Measurements from ENCODE around the gene IRS2.

Gene IRS2

GRCh38 chr13:109728791-109729731 lies 57.3 kb downstream of the IRS2 start:
- DNase-seq: no peak

DNA sequence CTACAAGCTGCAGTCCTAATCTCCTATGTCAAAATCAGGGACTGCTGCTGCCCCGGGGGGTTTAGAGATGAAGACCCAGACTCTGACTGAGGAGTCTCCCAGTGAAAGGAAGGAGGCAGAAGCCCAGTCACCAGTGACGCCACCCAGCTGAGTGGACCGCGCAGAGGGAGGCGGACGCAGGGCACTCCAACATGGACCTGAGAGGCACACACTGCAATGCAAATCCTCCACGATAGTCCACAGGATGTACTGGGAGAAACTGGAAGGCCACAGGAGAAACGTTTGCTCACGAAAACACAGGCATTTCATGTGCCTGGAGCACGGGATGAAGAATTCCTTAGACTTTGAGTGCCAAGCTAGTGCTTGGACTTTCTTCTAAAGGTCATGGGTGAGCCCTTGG lies 58.3 kb downstream of the IRS2 start:
- no peak for DNase-seq

DNA sequence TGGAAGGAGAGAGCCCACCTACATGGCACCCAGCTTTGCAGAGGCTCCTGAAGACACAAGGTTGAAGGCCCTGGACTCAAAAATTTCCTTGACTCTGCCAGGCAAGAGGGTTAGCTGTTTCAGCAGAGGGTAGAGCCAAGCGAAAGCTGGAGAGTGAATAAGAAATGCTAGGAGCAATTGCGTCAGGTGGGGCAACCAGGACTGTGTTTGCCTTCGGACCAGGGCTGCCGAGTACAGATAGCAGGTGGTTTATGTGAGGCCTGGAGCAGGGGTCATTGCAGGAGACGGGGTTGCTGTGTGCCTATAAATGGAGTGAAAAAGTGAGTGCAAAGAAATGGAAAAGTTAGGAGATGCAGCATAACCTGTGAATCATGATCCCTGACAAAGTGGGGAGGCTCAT lies 59.1 kb downstream of the IRS2 start:
- DNase-seq: no peak

DNA sequence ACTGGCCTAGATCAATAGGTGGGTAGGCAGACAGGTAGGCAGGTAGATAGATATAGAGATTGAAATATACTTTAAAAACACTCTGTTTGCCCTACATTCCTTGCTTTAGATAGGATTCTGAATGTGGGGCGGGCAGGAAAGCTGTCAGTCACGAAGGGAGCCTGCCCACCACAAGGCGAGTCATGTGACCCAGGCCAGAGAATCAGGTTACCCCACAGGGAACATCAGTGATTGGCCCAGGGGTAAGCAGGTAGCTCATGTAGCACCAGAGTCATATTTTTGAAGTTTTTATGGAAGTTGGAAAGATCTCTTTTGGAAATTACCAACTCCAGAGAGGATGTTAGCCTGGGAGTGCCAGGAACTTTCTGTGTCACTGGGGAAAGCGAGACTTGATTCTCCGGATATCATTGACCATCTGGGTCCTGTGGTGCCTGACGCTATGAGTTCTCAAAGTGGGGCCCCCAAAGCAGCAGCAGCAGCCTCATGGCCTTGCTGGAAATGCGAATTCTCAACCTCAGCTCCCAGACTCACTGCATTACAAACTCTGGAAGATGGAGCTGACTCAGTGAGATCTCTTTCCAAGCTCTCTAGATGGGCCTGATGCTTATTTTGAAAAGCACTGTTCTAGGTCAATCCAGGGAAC lies 60.3 kb downstream of the IRS2 start:
- DNase-seq: no peak

GRCh38 chr13:109725297-109725696 lies 61.1 kb downstream of the IRS2 start:
- DNase-seq: no peak

GRCh38 chr13:109724603-109725002 lies 61.8 kb downstream of the IRS2 start:
- DNase-seq: no peak

DNA sequence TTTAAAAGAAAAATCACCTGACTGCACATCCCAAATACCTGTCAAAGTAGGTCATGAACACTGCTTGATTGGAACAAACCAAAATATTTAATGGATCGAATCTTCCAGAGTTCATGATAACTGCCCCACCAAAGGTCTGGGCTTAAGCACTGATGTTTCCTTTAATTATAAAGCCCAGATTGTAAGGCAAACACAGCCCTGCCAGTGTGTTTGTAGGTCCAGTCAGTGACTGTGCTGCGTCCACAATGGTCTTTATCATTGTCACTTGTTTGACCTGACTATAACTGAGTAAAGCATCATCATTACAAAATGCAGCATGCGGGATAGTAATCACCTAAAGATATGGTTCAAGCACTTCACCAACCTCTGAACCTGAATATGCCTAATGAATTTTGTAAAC lies 63.3 kb downstream of the IRS2 start:
- no peak for DNase-seq

DNA sequence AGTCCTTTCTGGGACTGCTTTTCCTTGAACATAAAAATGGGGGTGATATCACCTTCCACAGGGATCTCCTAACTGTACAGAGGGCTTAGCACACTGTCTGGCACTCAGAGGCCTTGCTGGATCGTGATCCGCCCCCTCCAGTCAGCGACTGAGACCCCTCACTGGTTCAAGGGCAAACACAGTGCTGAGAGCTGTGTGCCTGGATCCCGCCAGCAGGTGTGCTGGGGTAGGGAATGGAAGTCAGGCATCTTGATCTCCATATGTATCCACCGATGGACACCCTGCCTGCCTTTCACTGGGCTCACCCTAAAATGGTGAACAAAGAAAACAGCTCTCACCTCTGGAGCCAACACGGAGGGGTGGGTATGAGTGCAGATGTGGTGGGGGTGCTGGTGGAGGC lies 64.3 kb downstream of the IRS2 start:
- DNase-seq: no peak

- no peak for DNase-seq
These were observed 65.6 kb downstream of the IRS2 start for GRCh38 chr13:109720758-109721184.

DNA sequence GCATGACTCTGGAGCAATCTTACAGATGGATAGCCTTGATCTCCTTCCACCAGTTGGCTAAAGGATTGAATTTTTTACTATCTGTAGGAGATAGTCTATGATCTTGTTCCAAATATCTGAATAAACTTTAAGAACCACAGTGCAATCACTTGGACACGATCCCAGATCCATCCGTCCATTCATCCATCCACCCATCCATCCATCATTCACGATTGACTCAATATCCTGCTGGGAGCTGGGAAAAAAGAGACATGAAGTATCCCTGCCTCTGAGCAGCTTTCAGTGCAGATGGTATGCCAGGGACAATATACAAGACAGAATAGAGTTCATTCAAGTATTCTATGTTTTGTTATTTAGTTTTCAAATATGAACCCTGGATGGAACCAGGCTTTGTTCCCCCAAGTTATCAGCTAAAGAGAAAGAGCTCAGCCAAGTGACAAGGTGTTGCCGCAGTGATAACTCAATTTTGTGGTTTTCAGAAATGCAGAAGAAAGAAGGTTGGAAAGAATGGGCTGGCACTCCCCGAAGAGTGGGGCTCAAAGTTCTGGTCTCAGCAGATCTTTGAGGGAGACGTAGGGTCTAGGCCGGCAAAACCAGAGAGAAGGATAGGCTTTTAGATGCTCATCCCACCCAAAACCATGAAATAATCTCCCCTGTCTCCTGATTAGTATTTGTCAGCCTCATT lies 66.3 kb downstream of the IRS2 start:
- DNase-seq: no peak

DNA sequence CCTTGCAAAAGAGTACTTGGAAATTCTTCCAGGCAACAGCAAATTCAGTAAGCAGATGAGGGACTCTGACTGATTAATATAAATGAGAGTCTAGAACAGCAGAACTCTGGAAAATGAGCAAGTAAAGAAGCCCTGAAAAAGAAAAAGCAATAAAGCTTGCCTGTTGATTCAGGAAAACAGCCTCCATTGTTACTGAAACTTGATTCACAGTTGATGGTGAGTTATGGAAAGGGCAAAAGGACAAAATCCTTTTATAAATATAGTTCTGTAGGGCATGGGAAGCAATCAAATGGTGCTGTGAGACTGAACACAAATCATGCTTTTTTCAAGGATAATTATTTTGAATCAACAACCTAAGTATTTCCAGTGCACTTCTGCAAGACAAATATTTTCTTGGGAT lies 67.7 kb downstream of the IRS2 start:
- DNase-seq: no peak

- DNase-seq: no peak
These were observed 68.7 kb downstream of the IRS2 start for GRCh38 chr13:109717686-109718085.

DNA sequence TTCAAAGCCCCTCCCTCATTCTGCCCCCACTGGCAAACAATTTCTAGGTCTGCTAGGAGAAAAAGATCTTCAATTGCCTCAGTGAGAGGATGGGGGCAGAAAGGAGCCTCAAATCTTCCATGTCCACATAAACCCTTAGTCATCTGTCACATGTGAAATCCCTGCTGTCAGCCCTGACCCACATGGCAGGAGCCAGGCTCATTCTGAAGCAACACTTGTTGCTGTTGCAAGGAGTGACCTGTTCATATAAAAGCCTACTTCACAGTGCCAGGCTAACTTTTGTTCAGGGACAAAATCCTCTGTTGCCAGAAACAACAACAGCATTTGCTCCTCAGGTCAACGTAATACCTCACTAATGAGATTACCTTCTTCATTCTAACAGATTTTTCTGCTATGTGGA lies 70.5 kb downstream of the IRS2 start:
- DNase-seq: no peak

- DNase-seq: no peak
These were observed 72.7 kb downstream of the IRS2 start for GRCh38 chr13:109713681-109714080.

DNA sequence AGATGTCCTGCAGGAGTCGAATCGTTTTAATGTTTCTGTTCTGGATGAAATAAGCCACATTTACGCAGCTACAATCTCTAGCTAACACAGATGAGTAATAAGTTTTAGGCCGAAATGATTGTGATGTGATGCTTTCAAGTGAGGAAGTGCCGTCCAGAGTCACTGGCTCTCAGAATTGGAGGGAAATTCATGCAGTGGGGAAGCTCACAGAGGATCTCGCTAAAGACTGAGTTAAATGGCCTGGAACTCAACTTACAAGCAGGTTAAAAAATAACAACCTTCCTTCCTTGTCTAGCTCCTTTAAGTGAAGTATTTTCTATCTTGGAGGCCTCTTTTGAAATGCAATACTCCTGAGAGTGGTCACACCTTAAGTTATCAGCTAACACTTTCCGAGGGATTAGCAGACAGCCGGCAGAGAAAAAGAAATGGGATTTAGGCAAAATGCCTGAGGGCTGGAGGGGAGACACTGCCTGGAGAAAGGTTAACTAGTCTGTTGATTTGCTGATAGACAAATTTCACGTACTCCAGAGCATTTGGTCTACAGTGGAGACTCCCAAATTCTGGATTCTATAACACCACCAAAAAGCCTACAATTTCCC lies 74.2 kb downstream of the IRS2 start:
- DNase-seq: no peak

- DNase-seq: no peak
These were observed 78.4 kb downstream of the IRS2 start for GRCh38 chr13:109707742-109708617.

DNA sequence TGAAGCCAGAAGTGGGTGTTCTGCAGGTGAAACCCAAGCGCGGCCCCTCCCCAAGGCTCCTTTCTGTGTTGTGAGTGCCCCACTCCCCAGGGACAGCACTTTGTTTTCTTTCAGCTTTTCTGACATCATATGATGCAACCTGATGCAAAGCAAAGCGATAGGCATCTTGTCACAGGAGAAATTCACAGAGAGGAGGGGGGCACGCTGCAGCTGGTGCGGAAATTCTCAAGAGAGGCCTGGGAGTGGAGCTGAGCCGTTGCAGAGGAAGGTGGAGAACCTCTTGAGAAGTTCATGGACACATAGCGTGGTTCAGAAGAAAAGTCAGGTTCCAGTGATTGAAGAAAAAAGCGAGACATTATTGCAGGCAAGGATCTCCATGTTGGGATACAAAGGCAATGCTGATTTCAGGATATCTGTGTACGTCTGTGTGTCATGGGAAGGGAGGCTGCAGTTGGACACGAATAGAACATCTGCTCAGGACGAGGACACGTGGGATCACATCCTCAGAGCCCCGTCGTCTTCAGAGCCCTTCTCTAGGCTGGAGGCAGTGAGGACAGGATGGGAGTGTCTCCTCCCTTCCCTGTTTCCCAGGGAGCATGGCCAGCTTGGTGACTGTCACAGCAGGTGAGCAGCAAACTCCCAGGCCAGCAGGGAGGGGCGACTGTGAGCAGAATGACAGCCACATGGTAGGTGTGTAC lies 79.2 kb downstream of the IRS2 start:
- no peak for DNase-seq

DNA sequence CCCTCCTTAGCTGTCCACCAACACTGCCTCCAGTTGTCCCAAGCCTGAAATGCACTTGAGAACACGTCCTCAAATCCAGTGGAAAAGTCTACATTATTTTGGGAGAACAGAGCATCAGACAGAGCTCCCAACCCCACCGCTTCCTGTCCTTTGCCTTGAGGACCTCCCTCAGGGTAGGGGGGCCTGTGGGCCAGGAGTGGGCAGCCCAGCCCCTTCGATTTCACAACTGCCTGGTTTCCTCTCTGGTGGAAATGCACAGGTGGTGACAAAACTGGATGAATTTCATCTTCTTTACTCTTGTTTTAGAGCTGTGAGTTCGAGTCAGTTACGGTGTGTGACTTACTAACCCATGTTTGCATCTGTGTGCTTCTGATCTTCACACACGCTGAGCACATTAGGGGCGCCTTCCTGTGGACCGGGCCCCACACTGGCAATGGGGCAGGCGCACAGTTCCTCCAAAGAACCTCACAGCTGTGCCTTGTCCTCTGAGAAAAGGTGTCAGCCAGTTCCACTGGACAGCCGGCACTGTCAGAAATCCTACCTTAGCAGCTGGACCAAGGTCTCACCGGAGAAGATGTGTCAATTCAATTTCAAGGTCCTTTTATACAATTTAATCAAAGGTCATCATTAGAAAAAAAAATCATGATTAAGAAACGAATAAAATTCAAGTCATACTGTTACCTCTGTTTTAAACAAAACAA lies 80.2 kb downstream of the IRS2 start:
- no peak for DNase-seq

DNA sequence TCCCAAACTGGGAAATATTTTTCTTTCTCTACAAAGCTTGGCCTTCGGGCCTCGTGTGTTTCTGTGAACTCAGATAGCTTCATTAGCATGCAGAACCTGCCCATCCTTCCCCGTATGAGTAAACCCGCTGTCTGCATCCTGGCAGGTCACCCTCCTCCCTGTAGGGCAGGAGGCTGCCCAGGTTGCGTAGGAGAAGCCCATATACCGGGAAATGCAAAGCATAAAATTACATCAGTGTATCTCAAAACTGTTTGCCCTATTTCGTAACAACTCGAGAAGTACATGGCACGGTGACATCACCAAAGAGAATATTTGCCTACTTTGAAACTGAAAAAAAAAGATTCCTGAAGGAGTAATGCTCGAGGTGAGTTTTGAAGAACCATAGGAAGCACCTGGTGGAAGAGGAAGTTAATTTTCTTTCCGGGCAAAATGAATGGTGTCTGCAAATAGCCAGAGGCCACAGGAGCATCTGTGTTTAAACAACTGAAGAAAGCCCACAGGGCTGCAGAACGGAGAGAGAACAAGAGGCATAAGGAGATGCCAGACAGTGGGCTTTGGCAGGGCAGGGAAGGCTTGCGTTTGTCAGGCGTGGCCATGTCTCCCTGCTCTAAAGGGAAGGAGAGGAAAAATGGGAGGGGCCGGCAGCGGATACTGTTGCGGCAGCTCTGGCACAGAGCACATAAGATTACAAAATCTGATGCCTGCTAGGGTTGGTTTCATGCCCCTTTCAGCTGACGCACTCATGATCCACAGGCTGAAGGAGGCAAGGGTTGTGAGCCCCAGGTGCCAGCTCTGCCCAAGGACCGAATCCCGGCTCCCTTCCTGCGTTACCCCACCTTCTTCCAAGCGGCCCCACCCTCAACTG lies 81.4 kb downstream of the IRS2 start:
- DNase-seq: no peak

GRCh38 chr13:109703250-109703649 lies 83.1 kb downstream of the IRS2 start:
- no peak for DNase-seq
